ENCODE data around the gene ZNF532. TPM values are rescaled to one million over a fixed set of nuclear protein-coding genes. Genes with fewer than 3 reads are reported as not detected.

ZNF532 gene
- total and polyA plus RNA-seq, 2 donors (not counting 3 experiments of a cell fraction or from before 2014, with no cell fraction given), result 42.3 to 70.1 TPM

DNA sequence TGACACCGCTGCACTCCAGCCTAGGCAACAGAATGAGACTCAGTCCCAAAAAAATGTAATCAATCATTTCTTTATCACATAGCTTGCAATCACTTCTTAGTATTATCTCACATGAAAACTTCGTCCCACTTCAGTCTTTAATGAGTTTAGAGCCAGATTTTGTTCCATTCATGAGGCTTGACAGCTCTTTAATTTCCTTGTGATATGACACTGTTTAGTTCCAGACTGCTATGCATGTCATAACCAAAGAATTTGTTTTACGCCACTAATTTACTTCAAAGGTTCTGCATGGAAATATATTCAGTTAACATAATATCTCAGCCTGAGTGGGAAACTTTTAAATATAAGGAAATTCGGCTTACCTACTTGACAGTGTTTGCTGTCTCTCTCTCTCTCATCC, 113.1 kb downstream of the ZNF532 start:
- dilution Hi-C loops (cut with MboI; ENCODE audit: extremely low pct_ligation_motif_present, low sequenced_read_pairs) (no loop called here), intact Hi-C loops (cut with micrococcal nuclease) (no loop called here)
- peaks cover 6 to 15% of the 10 kb centered on the region in 2 experiments for H3K36me3 ChIP-seq (ENCODE audit: control insufficient read depth in 2 of 2, extremely low read depth in 1 of 2, insufficient read depth in 2 of 2, low read length in 2 of 2)
- no peaks in the 10 kb centered on the region for H3K9me1 ChIP-seq (replicated peaks; ENCODE audit: control insufficient read depth, extremely low read depth, insufficient read depth, low read length)
- TF ChIP-seq, protein P1, sequence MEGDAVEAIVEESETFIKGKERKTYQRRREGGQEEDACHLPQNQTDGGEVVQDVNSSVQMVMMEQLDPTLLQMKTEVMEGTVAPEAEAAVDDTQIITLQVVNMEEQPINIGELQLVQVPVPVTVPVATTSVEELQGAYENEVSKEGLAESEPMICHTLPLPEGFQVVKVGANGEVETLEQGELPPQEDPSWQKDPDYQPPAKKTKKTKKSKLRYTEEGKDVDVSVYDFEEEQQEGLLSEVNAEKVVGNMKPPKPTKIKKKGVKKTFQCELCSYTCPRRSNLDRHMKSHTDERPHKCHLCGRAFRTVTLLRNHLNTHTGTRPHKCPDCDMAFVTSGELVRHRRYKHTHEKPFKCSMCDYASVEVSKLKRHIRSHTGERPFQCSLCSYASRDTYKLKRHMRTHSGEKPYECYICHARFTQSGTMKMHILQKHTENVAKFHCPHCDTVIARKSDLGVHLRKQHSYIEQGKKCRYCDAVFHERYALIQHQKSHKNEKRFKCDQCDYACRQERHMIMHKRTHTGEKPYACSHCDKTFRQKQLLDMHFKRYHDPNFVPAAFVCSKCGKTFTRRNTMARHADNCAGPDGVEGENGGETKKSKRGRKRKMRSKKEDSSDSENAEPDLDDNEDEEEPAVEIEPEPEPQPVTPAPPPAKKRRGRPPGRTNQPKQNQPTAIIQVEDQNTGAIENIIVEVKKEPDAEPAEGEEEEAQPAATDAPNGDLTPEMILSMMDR (IDR thresholded peaks at IDR 0.05; ENCODE audit: extremely low read depth in 1 of 2, insufficient read depth in 1 of 2, low read depth in 1 of 2, low read length in 2 of 2), result no peak
- TF ChIP-seq FOS (IDR thresholded peaks at IDR 0.05; ENCODE audit: borderline replicate concordance, insufficient read depth, low read length), result no peak
- no peak for TF ChIP-seq MYC (IDR thresholded peaks at IDR 0.05; ENCODE audit: low read depth, low read length)
- DNase-seq (ENCODE audit: low read depth, low spot score), result no peak
- no TSS peak for BruUV-seq (replicated peaks)
- no peak for FAIRE-seq
- H4K20me1 ChIP-seq (replicated peaks; ENCODE audit: control insufficient read depth, extremely low read depth, insufficient read depth, low read length), result no peaks in the 10 kb centered on the region
- no peak overlapping the region for H3K4me2 ChIP-seq (ENCODE audit: insufficient read depth, low read length)
- H3K9ac ChIP-seq (replicated peaks; ENCODE audit: extremely low read depth, insufficient read depth, low read length), result no peak overlapping the region
- H3K4me3 ChIP-seq (replicated peaks in 1 of 3; ENCODE audit: insufficient read depth in 1 of 3, low read depth in 1 of 3, low read length in 3 of 3), result no peak overlapping the region
- no peaks in the 10 kb centered on the region for H3K4me1 ChIP-seq (ENCODE audit: control insufficient read depth, extremely low read depth, insufficient read depth, low read length)
- H3K27me3 ChIP-seq (ENCODE audit: control insufficient read depth in 2 of 2, insufficient read depth in 2 of 2, low read length in 2 of 2), result no peaks in the 10 kb centered on the region
- H2AFZ ChIP-seq (ENCODE audit: low read depth, low read length), result no peak overlapping the region
- no peaks in the 10 kb centered on the region for H3K9me3 ChIP-seq (replicated peaks; ENCODE audit: control insufficient read depth, insufficient read depth, low read length)
- H3K27ac ChIP-seq (ENCODE audit: insufficient read depth, low read depth, low read length), result no peak overlapping the region
- H3K79me2 ChIP-seq (ENCODE audit: control insufficient read depth, insufficient read depth, low read length), result no peaks in the 10 kb centered on the region
- ChIA-PET POLR2A (no interaction called here), CTCF (no interaction called here)

DNA sequence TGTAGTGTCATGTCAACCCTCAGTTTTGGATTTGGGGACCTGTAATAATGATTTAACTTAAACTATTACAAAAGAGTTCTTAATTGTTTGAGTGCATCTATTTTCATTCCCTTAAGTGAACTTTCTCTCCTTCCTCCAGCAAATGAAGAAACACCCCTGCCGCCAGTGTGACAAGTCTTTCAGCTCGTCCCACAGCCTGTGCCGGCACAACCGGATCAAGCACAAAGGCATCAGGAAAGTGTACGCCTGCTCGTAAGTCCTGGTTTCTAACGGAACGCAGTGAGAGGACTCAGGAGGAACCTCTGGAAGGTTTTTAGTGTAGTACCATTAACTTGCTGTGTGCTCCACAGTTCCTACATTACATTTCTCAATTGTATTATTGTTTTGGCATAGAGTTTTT, 114.2 kb downstream of the ZNF532 start:
- Histone ChIP-seq H3K4me3 (replicated peaks in 1 of 3; ENCODE audit: insufficient read depth in 1 of 3, low read depth in 1 of 3, low read length in 3 of 3) (no peak overlapping the region), H3K79me2 (ENCODE audit: control insufficient read depth, insufficient read depth, low read length) (no peaks in the 10 kb centered on the region), H3K27ac (ENCODE audit: insufficient read depth, low read depth, low read length) (no peak overlapping the region), H3K27me3 (ENCODE audit: control insufficient read depth in 2 of 2, insufficient read depth in 2 of 2, low read length in 2 of 2) (no peaks in the 10 kb centered on the region), H4K20me1 (replicated peaks; ENCODE audit: control insufficient read depth, extremely low read depth, insufficient read depth, low read length) (no peaks in the 10 kb centered on the region), H3K4me1 (ENCODE audit: control insufficient read depth, extremely low read depth, insufficient read depth, low read length) (no peaks in the 10 kb centered on the region), H3K9ac (replicated peaks; ENCODE audit: extremely low read depth, insufficient read depth, low read length) (no peak overlapping the region), H3K4me2 (ENCODE audit: insufficient read depth, low read length) (no peak overlapping the region), H2AFZ (ENCODE audit: low read depth, low read length) (no peak overlapping the region), H3K9me1 (replicated peaks; ENCODE audit: control insufficient read depth, extremely low read depth, insufficient read depth, low read length) (no peaks in the 10 kb centered on the region), H3K9me3 (replicated peaks; ENCODE audit: control insufficient read depth, insufficient read depth, low read length) (no peaks in the 10 kb centered on the region), H3K36me3 (ENCODE audit: control insufficient read depth in 2 of 2, extremely low read depth in 1 of 2, insufficient read depth in 2 of 2, low read length in 2 of 2) (peaks cover 6 to 16% of the 10 kb centered on the region in 2 experiments)
- POLR2A ChIA-PET, result no interaction called here
- dilution Hi-C loops (cut with MboI; ENCODE audit: extremely low pct_ligation_motif_present, low sequenced_read_pairs) (no loop called here), intact Hi-C loops (cut with micrococcal nuclease) (no loop called here)
- CTCF ChIA-PET, result no interaction called here
- BruUV-seq (replicated peaks), result no TSS peak
- DNase-seq (ENCODE audit: low read depth, low spot score) (no peak), FAIRE-seq (no peak)
- TF ChIP-seq EZH2 (IDR thresholded peaks at IDR 0.05; ENCODE audit: borderline replicate concordance, low read depth, low read length, severe bottlenecking), result no peak
- TF ChIP-seq, protein P1 (IDR thresholded peaks at IDR 0.05; ENCODE audit: extremely low read depth in 1 of 2, insufficient read depth in 1 of 2, low read depth in 1 of 2, low read length in 2 of 2), result no peak
- TF ChIP-seq POLR2A (IDR thresholded peaks at IDR 0.05; ENCODE audit: low read depth, low read length), result no peak
- TF ChIP-seq POLR2AphosphoS5 (IDR thresholded peaks at IDR 0.05; ENCODE audit: insufficient read depth, low read depth, low read length), result no peak
- TF ChIP-seq FOS (IDR thresholded peaks at IDR 0.05; ENCODE audit: borderline replicate concordance, insufficient read depth, low read length), result no peak
- TF ChIP-seq JUN (IDR thresholded peaks at IDR 0.05; ENCODE audit: borderline replicate concordance, insufficient read depth, insufficient read length, low read depth), result no peak
- no peak for TF ChIP-seq GATA2 (IDR thresholded peaks at IDR 0.05; ENCODE audit: insufficient read depth, insufficient read length, low read depth, low read length)
- no peak for TF ChIP-seq MYC (IDR thresholded peaks at IDR 0.05; ENCODE audit: low read depth, low read length)
- TF ChIP-seq MAX (IDR thresholded peaks at IDR 0.05; ENCODE audit: insufficient read depth, insufficient read length), result no peak
